B cell (primary cell): ENCODE measurements around the gene PSMD1. TPM values are rescaled to one million over a fixed set of nuclear protein-coding genes. Genes with fewer than 3 reads are reported as not detected.

ENCODE experiments used
- ATAC-seq: fragments of 200-7000 bp; cut with Tn5 transposase; one replicate; pipeline ENCODE4 v1.10.0; 2021; ENCODE audit warnings: low read depth, mild to moderate bottlenecking, moderate number of reproducible peaks, moderate library complexity
- CTCF ChIA-PET: fragments of 350-600 bp; sonication (Branson Sonifier 250); formaldehyde crosslinking; loops from one replicate; lab custom pipeline; 2021; ENCODE audit warnings: antibody characterized with exemption, inconsistent platforms; lab: Charles Lee
- POLR2A ChIA-PET: fragments of 350-600 bp; sonication (Branson Sonifier 250); formaldehyde crosslinking; loops from one replicate; lab custom pipeline; 2021; ENCODE audit warnings: antibody characterized with exemption; lab: Charles Lee
- DNase-seq: peaks from one replicate; pipeline ENCODE4 v3.0.0; 2013
- H2AFZ ChIP-seq: 2 replicates; pipeline ENCODE4 v1.6.1; 2012; ENCODE audit warnings: mild to moderate bottlenecking, low read depth, low read length; ENCODE audit not compliant: insufficient read depth, poor library complexity, severe bottlenecking
- H3K27ac ChIP-seq, 2 donors: 1 replicate in 1 of 2; 2 replicates in 1 of 2; pipeline ENCODE4 v1.5.1; 2012 to 2013; ENCODE audit warnings: low read length in 2 of 2, mild to moderate bottlenecking in 2 of 2, moderate library complexity in 1 of 2
- H3K27me3 ChIP-seq, 4 experiments: fragments of 200-600 bp in 1 of 4; sonication (generic) in 1 of 4; replicated peaks in 1 of 4; 1 replicate in 2 of 4; 2 replicates in 2 of 4; pipeline versions ENCODE4 v1.6.1 to v1.7.0; 2013 to 2016; ENCODE audit warnings: low read length in 3 of 4, mild to moderate bottlenecking in 2 of 4, mixed read lengths in 1 of 4, moderate library complexity in 1 of 4; ENCODE audit not compliant: insufficient read depth in 4 of 4, control insufficient read depth in 3 of 4; ENCODE audit errors: control extremely low read depth in 1 of 4
- H3K36me3 ChIP-seq, 2 experiments: replicated peaks in 1 of 2; 1 replicate in 1 of 2; 2 replicates in 1 of 2; pipeline versions ENCODE4 v1.6.1 to v1.7.1; 2013; ENCODE audit warnings: low read length in 1 of 2; ENCODE audit not compliant: insufficient read depth in 2 of 2, control insufficient read depth in 1 of 2; ENCODE audit errors: control extremely low read depth in 1 of 2, extremely low read depth in 1 of 2
- H3K4me1 ChIP-seq, 2 donors: fragments of 200-600 bp in 1 of 2; sonication (generic) in 1 of 2; 1 replicate in 1 of 2; 2 replicates in 1 of 2; pipeline versions ENCODE4 v1.5.1 to v1.6.1; 2013 to 2017; ENCODE audit warnings: low read length in 2 of 2; ENCODE audit not compliant: control insufficient read depth in 2 of 2, insufficient read depth in 2 of 2
- H3K4me2 ChIP-seq: replicated peaks from 2 replicates; pipeline ENCODE3; 2012; ENCODE audit warnings: mild to moderate bottlenecking, low read depth, low read length; ENCODE audit not compliant: poor library complexity, severe bottlenecking
- H3K4me3 ChIP-seq, 5 experiments: fragments of 200-600 bp in 1 of 5; sonication (generic) in 1 of 5; 1 replicate in 3 of 5; 2 replicates in 2 of 5; pipeline versions ENCODE4 v1.5.1 to v1.7.0; 2011 to 2016; ENCODE audit warnings: low read length in 4 of 5, mild to moderate bottlenecking in 4 of 5, low read depth in 2 of 5, control low read depth in 1 of 5, moderate library complexity in 1 of 5; ENCODE audit not compliant: insufficient read depth in 1 of 5; ENCODE audit errors: control extremely low read depth in 1 of 5, extremely low read depth in 1 of 5
- H3K79me2 ChIP-seq: fragments of 200-600 bp; sonication (generic); one replicate; pipeline ENCODE4 v1.6.0; 2016; ENCODE audit warnings: low read length; ENCODE audit not compliant: control insufficient read depth, insufficient read depth
- H3K9ac ChIP-seq: fragments of 200-600 bp; sonication (generic); 2 replicates; pipeline ENCODE4 v1.6.1; 2017; ENCODE audit warnings: mild to moderate bottlenecking, low read length, moderate library complexity
- H3K9me3 ChIP-seq, 3 donors: one replicate each; pipeline versions ENCODE4 v1.6.1 to v1.7.1; 2013; ENCODE audit warnings: low read length in 2 of 3; ENCODE audit not compliant: control insufficient read depth in 2 of 3, insufficient read depth in 1 of 3; ENCODE audit errors: control extremely low read depth in 1 of 3
- H4K20me1 ChIP-seq: 2 replicates; pipeline ENCODE4 v1.6.0; 2012; ENCODE audit warnings: mild to moderate bottlenecking, low read length; ENCODE audit not compliant: insufficient read depth, control insufficient read depth, poor library complexity, severe bottlenecking
- H3K27ac Mint-ChIP-seq: one replicate; pipeline ENCODE4 v1.8.0; 2021; ENCODE audit warnings: mixed read lengths
- H3K27me3 Mint-ChIP-seq: one replicate; pipeline ENCODE4 v1.8.0; 2021; ENCODE audit warnings: mixed read lengths
- H3K4me1 Mint-ChIP-seq: one replicate; pipeline ENCODE4 v1.8.0; 2021; ENCODE audit warnings: mixed read lengths
- H3K4me3 Mint-ChIP-seq: one replicate; pipeline ENCODE4 v1.8.0; 2021; ENCODE audit warnings: mixed read lengths
- H3K9me3 Mint-ChIP-seq: one replicate; pipeline ENCODE4 v1.8.0; 2022; ENCODE audit warnings: mixed read lengths; ENCODE audit not compliant: insufficient read depth
- CTCF ChIP-seq: fragments of 200-600 bp; IDR thresholded peaks from one replicate; pipeline ENCODE4 v1.8.0; 2022; ENCODE audit warnings: antibody characterized with exemption, mild to moderate bottlenecking
- EZH2 ChIP-seq: IDR thresholded peaks from 2 replicates; pipeline ENCODE4 v1.6.1; 2012; ENCODE audit warnings: borderline replicate concordance, low read depth, mild to moderate bottlenecking, moderate library complexity, low read length; ENCODE audit not compliant: insufficient read depth, poor library complexity, severe bottlenecking
- WGBS: methylation state at CpG from one replicate; pipeline ENCODE4 v1.1.5; 2013; ENCODE audit warnings: missing lambda C conversion rate; ENCODE audit not compliant: insufficient coverage; 5-methylcytosine and 5-hydroxymethylcytosine counted together
- intact Hi-C: fragments of 100-400 bp; cut with micrococcal nuclease; formaldehyde crosslinking; loops from one replicate; pipeline ENCODE4 v1.10.0; 2022
- polyA plus RNA-seq: library from polyadenylated mRNA; depleted of rRNA; stranded (reverse); fragments of >200 nt; gene quantifications from 2 replicates; pipeline ENCODE4 v1.2.3, GENCODE V29; 2012
- total RNA-seq, 2 donors: library from RNA; stranded (reverse); fragments of 120-200 nt in 1 of 2; gene quantifications; 1 replicate in 1 of 2; 2 replicates in 1 of 2; pipeline versions ENCODE4 v1.2.3 to v1.2.4, GENCODE V29; 2013 to 2022

The PSMD1 gene
- total and polyA plus RNA-seq, 2 donors (not counting 1 experiment from before 2014, with no cell fraction given): 21.5 to 48.2 TPM

DNA sequence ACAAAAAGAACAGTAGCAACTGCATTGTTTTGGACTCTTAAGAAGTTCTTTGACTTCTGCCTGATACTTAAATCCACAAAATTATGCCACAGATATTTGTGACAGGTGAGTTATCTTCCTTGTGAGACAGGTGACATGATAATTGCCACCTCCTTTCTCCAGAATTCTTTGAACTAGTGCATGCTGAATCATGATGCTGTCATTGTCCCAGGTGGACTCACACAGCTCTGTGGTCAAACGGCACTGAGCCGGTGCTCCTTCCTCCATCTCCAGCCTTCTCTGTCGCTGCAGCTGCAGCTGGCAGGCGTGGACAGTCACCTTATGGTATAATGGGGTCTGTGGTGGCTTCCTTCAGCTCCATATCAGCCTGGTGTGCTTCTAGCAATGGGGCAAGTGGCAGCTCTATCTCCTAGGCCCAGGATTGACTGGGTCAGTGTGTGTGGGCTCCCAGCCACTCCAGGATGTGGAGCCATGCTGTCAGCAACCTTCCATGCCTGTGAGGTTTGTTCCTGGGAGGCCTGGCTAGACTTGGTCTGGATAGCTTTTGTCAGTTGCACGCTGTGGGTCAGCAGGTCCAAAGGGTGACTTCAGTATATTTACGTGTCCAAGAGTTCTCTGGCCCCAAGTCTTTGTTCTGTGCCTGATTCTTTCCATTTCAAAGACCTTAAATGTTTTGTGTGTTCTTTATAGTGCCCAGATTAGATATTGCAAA is 157.4 kb downstream of the PSMD1 start:
- CTCF ChIA-PET: no interaction called here
- H3K4me3 ChIP-seq: no peak overlapping the region
- TF ChIP-seq CTCF (no peak), EZH2 (no peak)
- no peaks in the 10 kb centered on the region for H4K20me1 ChIP-seq
- no peaks in the 10 kb centered on the region for H3K9me3 ChIP-seq
- intact Hi-C loops: no loop called here
- no peak overlapping the region for H3K4me2 ChIP-seq
- no peak overlapping the region for H3K9ac ChIP-seq
- no peaks in the 10 kb centered on the region for H3K27me3 ChIP-seq
- Mint-ChIP-seq H3K4me3 (no peak overlapping the region), H3K9me3 (no peaks in the 10 kb centered on the region), H3K27ac (no peak overlapping the region), H3K27me3 (no peaks in the 10 kb centered on the region), H3K4me1 (no peaks in the 10 kb centered on the region)
- no peaks in the 10 kb centered on the region for H3K4me1 ChIP-seq
- DNase-seq (no peak), ATAC-seq (no peak)
- no peak overlapping the region for H2AFZ ChIP-seq
- H3K36me3 ChIP-seq: no peaks in the 10 kb centered on the region
- 100% methylated on average over 1 of the region's 6 CpGs for WGBS
- H3K27ac ChIP-seq: no peak overlapping the region
- H3K79me2 ChIP-seq: no peaks in the 10 kb centered on the region
- POLR2A ChIA-PET: no interaction called here

DNA sequence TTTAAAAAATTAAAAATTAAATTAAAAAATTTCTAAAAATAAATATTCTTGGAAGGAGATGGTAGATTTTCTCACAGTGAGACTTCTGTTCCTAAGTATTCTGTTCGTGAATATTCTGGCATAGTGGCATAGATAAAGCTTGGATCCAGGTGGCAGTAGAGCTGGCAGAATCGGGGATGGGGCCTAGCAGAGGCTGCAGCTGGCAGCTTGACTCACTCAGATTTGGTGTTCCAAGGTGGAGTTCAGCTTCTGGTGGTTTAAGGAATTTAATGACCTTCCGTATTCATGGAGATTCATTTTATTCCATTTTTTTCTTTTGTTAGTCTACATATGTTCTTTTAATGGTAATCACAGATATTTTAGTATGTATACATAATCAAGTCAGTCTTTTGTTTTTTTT is 161.7 kb downstream of the PSMD1 start:
- H3K4me3 Mint-ChIP-seq: no peak overlapping the region
- WGBS: 100% methylated on average over 2 of the region's 3 CpGs
- Histone ChIP-seq H3K4me2 (no peak overlapping the region), H3K27me3 (no peaks in the 10 kb centered on the region), H2AFZ (no peak overlapping the region), H3K79me2 (no peaks in the 10 kb centered on the region), H3K4me3 (no peak overlapping the region), H3K36me3 (no peaks in the 10 kb centered on the region), H3K27ac (no peak overlapping the region), H3K4me1 (no peaks in the 10 kb centered on the region), H4K20me1 (no peaks in the 10 kb centered on the region), H3K9ac (no peak overlapping the region), H3K9me3 (no peaks in the 10 kb centered on the region)
- CTCF ChIA-PET: interaction anchor here (0.7 to 2.6 kb wide), 3 partner anchors 10 to 1379 kb away, joined by 3 to 9 read pairs (median 4); no protein-coding TSS in a partner anchor
- TF ChIP-seq EZH2: no peak
- TF ChIP-seq CTCF: no peak
- H3K4me1 Mint-ChIP-seq: no peaks in the 10 kb centered on the region
- ATAC-seq (no peak), DNase-seq (no peak)
- no peaks in the 10 kb centered on the region for H3K27me3 Mint-ChIP-seq
- intact Hi-C loops: no loop called here
- POLR2A ChIA-PET: no interaction called here
- no peaks in the 10 kb centered on the region for H3K9me3 Mint-ChIP-seq
- no peak overlapping the region for H3K27ac Mint-ChIP-seq
